Mesodermal cell (in vitro differentiated cells): ENCODE results near the gene SELENBP1.
"Not testable (repeated sequence)": the region's sequence is repeated elsewhere in the genome, so short reads cannot be mapped to it uniquely, and the experiment has no call there.

ENCODE experiments used
- H3K27ac ChIP-seq: 2 replicates; pipeline ENCODE4 v1.7.0; 2013; ENCODE audit warnings: mild to moderate bottlenecking, low read depth, low read length, moderate library complexity; ENCODE audit not compliant: severe bottlenecking
- H3K36me3 ChIP-seq: 2 replicates; pipeline ENCODE4 v1.7.1; 2013; ENCODE audit warnings: mild to moderate bottlenecking, low read length, moderate library complexity; ENCODE audit not compliant: control insufficient read depth, insufficient read depth
- H3K4me1 ChIP-seq: one replicate; pipeline ENCODE4 v1.7.1; 2013; ENCODE audit warnings: mild to moderate bottlenecking, low read length; ENCODE audit not compliant: insufficient read depth, control insufficient read depth, poor library complexity, severe bottlenecking
- H3K4me3 ChIP-seq: 2 replicates; pipeline ENCODE4 v1.7.0; 2013; ENCODE audit warnings: low read length, control low read depth, mild to moderate bottlenecking; ENCODE audit not compliant: insufficient read depth, poor library complexity, severe bottlenecking; ENCODE audit errors: extremely low read depth
- H3K9me3 ChIP-seq: 2 replicates; pipeline ENCODE4 v1.7.1; 2013; ENCODE audit warnings: mild to moderate bottlenecking, low read length, moderate library complexity; ENCODE audit not compliant: control insufficient read depth
- WGBS, 2 experiments: methylation state at CpG; one replicate each; pipeline ENCODE4 v1.1.5; 2013; ENCODE audit warnings: missing lambda C conversion rate in 2 of 2; ENCODE audit not compliant: insufficient coverage in 2 of 2; 5-methylcytosine and 5-hydroxymethylcytosine counted together

SELENBP1 gene

GRCh38 chr1:151402764-151403163 is 30.3 kb upstream of the SELENBP1 start:
- H3K36me3 ChIP-seq: peaks cover 71% of the 10 kb centered on the region
- peak overlapping the region; percentile 19 for H3K27ac ChIP-seq
- WGBS, 2 experiments: 84 to 100% methylated on average over 1 to 2 of the region's 2 CpGs
- peaks cover 10% of the 10 kb centered on the region for H3K4me1 ChIP-seq
- no peak overlapping the region for H3K4me3 ChIP-seq
- no peaks in the 10 kb centered on the region for H3K9me3 ChIP-seq

GRCh38 chr1:151401860-151402259 is 29.4 kb upstream of the SELENBP1 start:
- H3K36me3 ChIP-seq: peaks cover 62% of the 10 kb centered on the region
- no peaks in the 10 kb centered on the region for H3K9me3 ChIP-seq
- H3K4me3 ChIP-seq: no peak overlapping the region
- H3K4me1 ChIP-seq: peaks cover 10% of the 10 kb centered on the region
- H3K27ac ChIP-seq: peak overlapping the region; percentile 51
- WGBS, 2 experiments: 92 to 100% methylated on average over 1 to 2 of the region's 2 CpGs

- Histone ChIP-seq H3K4me3 (peak overlapping the region; percentile 80), H3K27ac (peak overlapping the region; percentile 51)
Observed at GRCh38 chr1:151401125-151401788, 28.8 kb upstream of the SELENBP1 start.

DNA sequence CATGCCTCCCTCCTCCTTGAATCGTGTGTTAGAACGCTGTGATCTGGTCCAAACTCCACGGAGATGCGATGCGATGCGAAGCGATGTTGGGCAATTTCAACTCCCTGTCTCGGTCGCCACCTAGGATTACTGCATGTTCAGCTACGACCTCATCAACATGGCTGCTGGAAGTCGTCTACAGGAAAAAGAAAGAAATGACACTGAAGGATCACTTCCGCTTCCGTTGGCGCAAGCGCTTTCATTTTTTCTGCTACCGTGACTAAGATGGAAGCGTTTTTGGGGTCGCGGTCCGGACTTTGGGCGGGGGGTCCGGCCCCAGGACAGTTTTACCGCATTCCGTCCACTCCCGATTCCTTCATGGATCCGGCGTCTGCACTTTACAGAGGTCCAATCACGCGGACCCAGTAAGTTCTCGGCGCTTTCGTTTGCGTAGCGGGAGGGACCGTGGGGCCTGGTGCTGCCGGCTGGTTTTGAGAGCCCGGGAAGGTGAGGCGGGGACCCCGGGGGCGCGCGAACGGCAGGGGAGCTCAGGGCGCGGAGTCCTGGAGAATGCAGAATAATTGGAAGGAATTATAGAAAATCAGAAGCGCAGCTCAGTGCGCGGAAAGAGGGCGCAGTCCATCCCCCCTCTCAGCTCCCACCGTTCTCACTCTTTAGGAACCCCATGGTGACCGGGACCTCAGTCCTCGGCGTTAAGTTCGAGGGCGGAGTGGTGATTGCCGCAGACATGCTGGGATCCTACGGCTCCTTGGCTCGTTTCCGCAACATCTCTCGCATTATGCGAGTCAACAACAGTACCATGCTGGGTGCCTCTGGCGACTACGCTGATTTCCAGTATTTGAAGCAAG is 27.0 kb upstream of the SELENBP1 start, which contains the start of gene PSMB4:
PSMB4 (plus strand) TSS at position 250 of the 848 bp plus-strand sequence; CDS start at position 265, 15 bp downstream.
- 0 to 1% methylated on average over 56 to 58 of the region's 63 CpGs for WGBS, 2 experiments

More at GRCh38 chr1:151401125-151401788, 28.8 kb upstream of the SELENBP1 start:
- Histone ChIP-seq H3K36me3 (peaks cover 56% of the 10 kb centered on the region), H3K9me3 (no peaks in the 10 kb centered on the region), H3K4me1 (peaks cover 10% of the 10 kb centered on the region)
- 91 to 95% methylated on average over 10 to 12 of the region's 13 CpGs for WGBS, 2 experiments

DNA sequence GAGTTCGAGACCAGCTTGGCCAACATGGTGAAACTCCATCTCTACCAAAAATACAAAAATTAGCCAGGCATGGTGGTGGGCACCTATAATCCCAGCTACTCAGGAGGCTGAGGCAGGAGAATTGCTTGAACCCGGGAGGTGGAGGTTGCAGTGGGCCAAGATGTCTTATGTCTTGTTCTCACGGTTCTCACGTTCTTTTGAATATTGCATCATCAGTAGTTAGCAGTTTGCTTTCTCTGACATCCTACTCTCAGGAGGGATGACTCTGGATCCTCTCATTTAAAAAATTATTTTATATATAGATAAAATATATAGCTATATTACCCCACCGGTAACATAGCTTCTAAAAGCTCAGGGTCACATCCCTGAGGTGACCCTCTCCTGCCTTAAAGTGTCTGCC is 23.8 kb upstream of the SELENBP1 start:
- H3K27ac ChIP-seq, H3K4me3 ChIP-seq, H3K4me1 ChIP-seq, H3K36me3 ChIP-seq, H3K9me3 ChIP-seq: not testable (repeated sequence)
- WGBS, 2 experiments: 100% methylated on average over 1 of the region's 5 CpGs; no CpG with 5 or more reads in 1 of the 2 experiments

More for the DNA sequence above, 27.0 kb upstream of the SELENBP1 start, which contains the start of gene PSMB4:
- H3K9me3 ChIP-seq: no peaks in the 10 kb centered on the region
- peaks cover 10% of the 10 kb centered on the region for H3K4me1 ChIP-seq
- H3K27ac ChIP-seq: peak within 1 kb of the TSS; percentile 86
- H3K4me3 ChIP-seq: peak within 1 kb of the TSS; percentile 80
- peaks cover 39% of the 10 kb centered on the region for H3K36me3 ChIP-seq

GRCh38 chr1:151393583-151393982 is 21.1 kb upstream of the SELENBP1 start:
- Histone ChIP-seq H3K4me1 (no peaks in the 10 kb centered on the region), H3K9me3 (no peaks in the 10 kb centered on the region), H3K27ac (no peak overlapping the region), H3K4me3 (no peak overlapping the region), H3K36me3 (no peaks in the 10 kb centered on the region)

DNA sequence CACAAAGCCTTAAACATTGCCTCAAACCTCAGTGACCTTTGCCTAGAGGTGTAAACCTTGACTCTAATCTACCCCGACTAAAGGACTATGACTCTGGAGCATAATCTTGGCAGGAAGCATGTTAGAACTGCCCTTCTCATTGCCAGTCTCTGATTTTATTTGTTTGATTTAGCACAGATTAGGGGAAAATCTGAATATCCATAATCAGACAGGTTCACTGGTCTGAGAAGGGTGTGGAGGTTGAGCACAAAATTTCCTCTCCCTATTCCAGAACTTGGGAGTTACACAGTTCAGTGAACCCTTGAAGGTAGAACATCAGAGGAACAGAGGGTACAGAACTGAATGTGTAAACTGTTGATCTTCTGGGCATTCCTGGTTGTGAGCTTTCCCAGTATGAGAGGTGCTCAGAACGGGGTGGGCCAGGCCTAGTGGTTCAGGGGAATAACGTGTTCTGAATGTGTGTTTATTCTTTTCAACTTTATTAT is 18.6 kb upstream of the SELENBP1 start:
- no peak overlapping the region for H3K27ac ChIP-seq
- H3K36me3 ChIP-seq: no peaks in the 10 kb centered on the region
- H3K9me3 ChIP-seq: no peaks in the 10 kb centered on the region
- no peak overlapping the region for H3K4me3 ChIP-seq
- 80 to 100% methylated on average over 1 of the region's 3 CpGs for WGBS, 2 experiments
- no peaks in the 10 kb centered on the region for H3K4me1 ChIP-seq

GRCh38 chr1:151390221-151391078 is 17.9 kb upstream of the SELENBP1 start:
- not testable (repeated sequence) for H3K9me3 ChIP-seq, H3K4me1 ChIP-seq, H3K36me3 ChIP-seq, H3K27ac ChIP-seq, H3K4me3 ChIP-seq
- WGBS, 2 experiments: 91 to 97% methylated on average over 9 to 13 of the region's 22 CpGs

- no peaks in the 10 kb centered on the region for H3K4me1 ChIP-seq
- no peak overlapping the region for H3K4me3 ChIP-seq
- H3K27ac ChIP-seq: no peak overlapping the region
- no peaks in the 10 kb centered on the region for H3K9me3 ChIP-seq
- 20 to 70% methylated on average over 1 of the region's 2 CpGs for WGBS, 2 experiments
- no peaks in the 10 kb centered on the region for H3K36me3 ChIP-seq
Observed at GRCh38 chr1:151386002-151386401, 13.5 kb upstream of the SELENBP1 start.

GRCh38 chr1:151384584-151384983 is 12.1 kb upstream of the SELENBP1 start:
- Histone ChIP-seq H3K4me3 (no peak overlapping the region), H3K27ac (no peak overlapping the region), H3K4me1 (no peaks in the 10 kb centered on the region), H3K36me3 (no peaks in the 10 kb centered on the region), H3K9me3 (no peaks in the 10 kb centered on the region)
- WGBS, 2 experiments: 85 to 92% methylated on average over 2 of the region's 3 CpGs
